MM.1S (cell line): ENCODE results near the gene C10orf53.

Experiments used
- DNase-seq: peaks from one replicate; pipeline ENCODE4 v3.0.0-alpha.2; 2015
- H2AFZ ChIP-seq: fragments of 300-600 bp; sonication (generic); 2 replicates; pipeline ENCODE4 v1.6.0; 2016; ENCODE audit warnings: antibody characterized with exemption, low read length
- H3F3A ChIP-seq: fragments of 300-600 bp; sonication (generic); 2 replicates; pipeline ENCODE4 v1.6.1; 2016; ENCODE audit warnings: mild to moderate bottlenecking, antibody characterized with exemption, low read length, moderate library complexity, mixed read lengths; ENCODE audit not compliant: insufficient read depth
- H3K27ac ChIP-seq: fragments of 300-600 bp; sonication (generic); 2 replicates; pipeline ENCODE4 v1.5.1; 2016; ENCODE audit warnings: mild to moderate bottlenecking, low read length
- H3K27me3 ChIP-seq: fragments of 300-600 bp; sonication (generic); replicated peaks from 2 replicates; pipeline ENCODE4 v1.6.0; 2016; ENCODE audit warnings: low read length; ENCODE audit not compliant: insufficient read depth
- H3K36me3 ChIP-seq: fragments of 300-600 bp; sonication (generic); replicated peaks from 2 replicates; pipeline ENCODE4 v1.6.1; 2016; ENCODE audit warnings: mild to moderate bottlenecking, low read length, mixed read lengths; ENCODE audit not compliant: insufficient read depth
- H3K4me1 ChIP-seq: fragments of 300-600 bp; sonication (generic); 2 replicates; pipeline ENCODE4 v1.6.1; 2016; ENCODE audit warnings: low read length, mixed read lengths
- H3K4me2 ChIP-seq: fragments of 300-600 bp; sonication (generic); 2 replicates; pipeline ENCODE4 v1.6.0; 2016; ENCODE audit warnings: low read depth, low read length
- H3K4me3 ChIP-seq: fragments of 300-600 bp; sonication (generic); 2 replicates; pipeline ENCODE4 v1.5.1; 2016; ENCODE audit warnings: low read length, mixed read lengths
- H3K79me2 ChIP-seq: fragments of 300-600 bp; sonication (generic); 2 replicates; pipeline ENCODE4 v1.6.1; 2016; ENCODE audit warnings: mixed run types, low read length, mixed read lengths
- H3K9ac ChIP-seq: fragments of 300-600 bp; sonication (generic); 2 replicates; pipeline ENCODE4 v1.6.1; 2016; ENCODE audit warnings: low read length, mixed read lengths
- H3K9me2 ChIP-seq: fragments of 300-600 bp; sonication (generic); replicated peaks from 2 replicates; pipeline ENCODE4 v1.6.1; 2016; ENCODE audit warnings: mild to moderate bottlenecking, low read length, mixed read lengths; ENCODE audit not compliant: insufficient read depth
- H3K9me3 ChIP-seq: fragments of 300-600 bp; sonication (generic); replicated peaks from 2 replicates; pipeline ENCODE4 v1.6.1; 2016; ENCODE audit warnings: mild to moderate bottlenecking, low read length, mixed read lengths; ENCODE audit not compliant: insufficient read depth
- H4K20me1 ChIP-seq: fragments of 300-600 bp; sonication (generic); 2 replicates; pipeline ENCODE4 v1.6.1; 2016; ENCODE audit warnings: mild to moderate bottlenecking, low read length, moderate library complexity, mixed read lengths; ENCODE audit not compliant: insufficient read depth
- EZH2 ChIP-seq: fragments of 300-600 bp; sonication (generic); optimal IDR thresholded peaks from 2 replicates; pipeline ENCODE3; 2017; ENCODE audit warnings: low read depth, mild to moderate bottlenecking, antibody characterized with exemption, low read length, mixed read lengths
- EZH2phosphoT487 ChIP-seq: fragments of 300-600 bp; sonication (generic); IDR thresholded peaks from 2 replicates; pipeline ENCODE4 v1.6.1; 2018; ENCODE audit warnings: antibody characterized with exemption, low read length
- TF ChIP-seq, protein P1 (sequence below): fragments of 300-600 bp; sonication (generic); IDR thresholded peaks from 2 replicates; pipeline ENCODE4 v1.5.1; 2016; ENCODE audit warnings: antibody characterized with exemption, low read length, mixed read lengths

C10orf53 gene

DNA sequence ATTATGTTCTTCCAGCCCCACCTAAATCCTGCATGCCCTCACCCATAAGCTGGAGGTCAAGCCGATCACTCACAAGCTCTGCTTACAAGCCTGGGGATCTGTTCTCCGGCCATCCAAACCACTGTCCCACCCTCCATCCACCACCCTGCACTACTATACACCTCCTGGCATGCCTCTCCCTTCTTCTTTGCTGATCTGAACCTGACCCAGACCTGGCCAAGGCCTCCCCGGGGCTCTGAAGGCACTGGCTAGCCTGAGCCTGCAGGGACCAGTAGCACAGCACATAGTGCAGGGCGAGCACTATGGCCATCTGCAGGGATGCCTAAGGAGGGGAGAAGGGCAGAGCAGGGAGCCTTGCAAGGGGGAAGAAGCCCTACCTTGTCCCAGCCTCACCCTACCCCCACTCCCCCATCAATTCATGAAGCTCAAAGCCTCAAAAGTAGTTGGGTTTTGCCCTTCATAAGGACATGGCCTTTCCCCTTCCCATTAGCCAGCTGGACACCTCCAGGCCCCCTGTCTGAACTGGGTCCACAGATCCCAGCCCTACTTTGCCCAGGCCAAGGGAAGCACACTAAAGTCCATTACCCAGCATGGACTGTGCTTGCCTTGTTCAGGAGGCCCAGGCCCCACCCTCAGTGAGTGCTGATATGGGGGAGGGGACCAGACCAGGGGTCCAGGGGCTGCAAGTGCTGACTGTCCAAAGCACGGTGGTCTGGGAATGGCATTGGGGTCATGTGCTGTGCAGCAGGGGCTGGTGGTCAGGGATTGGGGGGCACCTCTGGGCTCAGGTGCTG lies 36.0 kb upstream of the C10orf53 start:
- no peaks in the 10 kb centered on the region for H3K9me3 ChIP-seq
- H3K36me3 ChIP-seq, result no peaks in the 10 kb centered on the region
- no peaks in the 10 kb centered on the region for H3K4me1 ChIP-seq
- no peaks in the 10 kb centered on the region for H3F3A ChIP-seq
- no peak overlapping the region for H3K27ac ChIP-seq
- no peak for DNase-seq
- H3K27me3 ChIP-seq, result no peaks in the 10 kb centered on the region
- H3K4me2 ChIP-seq, result no peak overlapping the region
- no peak overlapping the region for H3K9ac ChIP-seq
- no peaks in the 10 kb centered on the region for H3K79me2 ChIP-seq
- TF ChIP-seq EZH2phosphoT487, result no peak
- TF ChIP-seq, protein P1, sequence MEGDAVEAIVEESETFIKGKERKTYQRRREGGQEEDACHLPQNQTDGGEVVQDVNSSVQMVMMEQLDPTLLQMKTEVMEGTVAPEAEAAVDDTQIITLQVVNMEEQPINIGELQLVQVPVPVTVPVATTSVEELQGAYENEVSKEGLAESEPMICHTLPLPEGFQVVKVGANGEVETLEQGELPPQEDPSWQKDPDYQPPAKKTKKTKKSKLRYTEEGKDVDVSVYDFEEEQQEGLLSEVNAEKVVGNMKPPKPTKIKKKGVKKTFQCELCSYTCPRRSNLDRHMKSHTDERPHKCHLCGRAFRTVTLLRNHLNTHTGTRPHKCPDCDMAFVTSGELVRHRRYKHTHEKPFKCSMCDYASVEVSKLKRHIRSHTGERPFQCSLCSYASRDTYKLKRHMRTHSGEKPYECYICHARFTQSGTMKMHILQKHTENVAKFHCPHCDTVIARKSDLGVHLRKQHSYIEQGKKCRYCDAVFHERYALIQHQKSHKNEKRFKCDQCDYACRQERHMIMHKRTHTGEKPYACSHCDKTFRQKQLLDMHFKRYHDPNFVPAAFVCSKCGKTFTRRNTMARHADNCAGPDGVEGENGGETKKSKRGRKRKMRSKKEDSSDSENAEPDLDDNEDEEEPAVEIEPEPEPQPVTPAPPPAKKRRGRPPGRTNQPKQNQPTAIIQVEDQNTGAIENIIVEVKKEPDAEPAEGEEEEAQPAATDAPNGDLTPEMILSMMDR, result no peak
- TF ChIP-seq EZH2, result no peak
- H2AFZ ChIP-seq, result no peak overlapping the region
- no peak overlapping the region for H3K4me3 ChIP-seq
- no peaks in the 10 kb centered on the region for H3K9me2 ChIP-seq
- H4K20me1 ChIP-seq, result no peaks in the 10 kb centered on the region

DNA sequence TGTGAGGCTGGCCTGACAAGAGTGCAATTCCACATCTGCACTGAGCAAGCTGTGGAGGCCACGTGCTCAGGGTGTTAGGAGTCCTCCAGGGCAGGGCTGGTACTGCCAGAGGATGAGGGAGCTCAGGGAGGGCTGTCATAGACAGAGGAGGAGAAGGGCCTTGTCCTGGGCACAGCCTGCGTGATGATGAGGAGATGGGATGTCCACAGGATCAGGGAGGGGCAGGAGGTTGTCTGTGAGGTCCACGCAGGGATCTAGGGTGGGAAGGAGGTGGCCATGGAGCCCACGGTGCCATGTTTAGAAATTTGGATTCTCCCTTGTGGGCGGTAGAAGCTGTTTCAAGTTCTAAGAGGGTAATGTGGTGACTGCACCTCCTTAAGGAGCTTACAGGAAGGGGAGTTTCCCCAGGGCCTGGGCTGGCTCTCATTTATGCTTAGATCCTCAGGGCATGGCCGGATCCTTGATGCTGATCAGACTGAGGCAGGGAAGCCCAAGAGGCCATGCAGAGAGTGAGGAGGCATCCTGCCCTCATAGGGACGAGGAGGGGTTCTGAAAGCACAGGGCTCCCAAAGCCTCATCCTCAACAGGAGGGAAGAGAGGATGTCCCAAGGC lies 35.3 kb upstream of the C10orf53 start:
- no peaks in the 10 kb centered on the region for H3K36me3 ChIP-seq
- no peaks in the 10 kb centered on the region for H3K79me2 ChIP-seq
- no peaks in the 10 kb centered on the region for H3K4me1 ChIP-seq
- H3K9ac ChIP-seq, result no peak overlapping the region
- H3K9me2 ChIP-seq, result no peaks in the 10 kb centered on the region
- H3F3A ChIP-seq, result no peaks in the 10 kb centered on the region
- H3K4me2 ChIP-seq, result no peak overlapping the region
- H3K27me3 ChIP-seq, result no peaks in the 10 kb centered on the region
- TF ChIP-seq EZH2phosphoT487 (no peak), EZH2 (no peak)
- TF ChIP-seq, protein P1, result no peak
- no peak overlapping the region for H2AFZ ChIP-seq
- H3K9me3 ChIP-seq, result no peaks in the 10 kb centered on the region
- no peak overlapping the region for H3K27ac ChIP-seq
- DNase-seq, result no peak
- no peaks in the 10 kb centered on the region for H4K20me1 ChIP-seq
- H3K4me3 ChIP-seq, result no peak overlapping the region

DNA sequence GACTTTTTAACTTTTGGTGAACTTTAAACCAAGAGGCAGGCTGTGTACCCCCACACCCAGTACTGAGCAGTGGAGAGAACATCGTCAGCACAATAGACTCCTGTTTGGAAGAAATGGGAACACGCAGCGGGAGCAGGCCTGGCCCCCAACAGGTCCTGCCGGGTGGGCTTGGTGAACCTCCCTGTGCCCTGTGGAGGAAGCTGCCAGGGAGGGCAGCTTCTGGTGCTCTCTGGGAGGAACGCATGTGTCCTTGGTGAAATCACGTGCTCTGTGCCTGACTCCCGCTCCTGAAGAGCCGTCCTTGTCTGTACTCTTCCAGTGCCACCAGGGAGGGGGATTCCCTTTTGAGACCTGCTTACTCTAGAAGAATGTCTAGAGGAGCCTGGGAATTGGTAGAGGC lies 34.0 kb upstream of the C10orf53 start:
- H3K27me3 ChIP-seq, result no peaks in the 10 kb centered on the region
- H3K9ac ChIP-seq, result no peak overlapping the region
- no peaks in the 10 kb centered on the region for H3K9me2 ChIP-seq
- TF ChIP-seq, protein P1, result no peak
- no peak for TF ChIP-seq EZH2phosphoT487
- H3K4me2 ChIP-seq, result no peak overlapping the region
- no peak overlapping the region for H3K27ac ChIP-seq
- H3K9me3 ChIP-seq, result no peaks in the 10 kb centered on the region
- no peak overlapping the region for H2AFZ ChIP-seq
- no peaks in the 10 kb centered on the region for H4K20me1 ChIP-seq
- no peak for DNase-seq
- H3K4me3 ChIP-seq, result no peak overlapping the region
- no peaks in the 10 kb centered on the region for H3F3A ChIP-seq
- H3K79me2 ChIP-seq, result no peaks in the 10 kb centered on the region
- no peaks in the 10 kb centered on the region for H3K36me3 ChIP-seq
- no peaks in the 10 kb centered on the region for H3K4me1 ChIP-seq
